ENCODE measurements around the gene TPM1. TPM values are rescaled to one million over a fixed set of nuclear protein-coding genes. Genes with fewer than 3 reads are reported as not detected.

The TPM1 gene
- total RNA-seq, 1 donor from 2014 or later, result 4,149 TPM

- H3K27ac ChIP-seq (ENCODE audit: low read depth, low read length), result no peak overlapping the region
- no peaks in the 10 kb centered on the region for H3K27me3 ChIP-seq (ENCODE audit: control insufficient read depth in 3 of 3, insufficient read depth in 3 of 3, low read length in 3 of 3)
- H3K4me3 ChIP-seq (ENCODE audit: low read length in 3 of 3), result no peak overlapping the region
- no peaks in the 10 kb centered on the region for H3K36me3 ChIP-seq (ENCODE audit: control insufficient read depth in 3 of 3, insufficient read depth in 3 of 3, low read length in 3 of 3)
- peaks cover 0 to 2% (median 0%) of the 10 kb centered on the region in 3 donors for H3K4me1 ChIP-seq (ENCODE audit: control insufficient read depth in 3 of 3, insufficient read depth in 3 of 3, low read length in 3 of 3)
- no peak overlapping the region for H3K9ac ChIP-seq (ENCODE audit: low read depth in 1 of 3, low read length in 3 of 3)
- H3K9me3 ChIP-seq (ENCODE audit: control insufficient read depth in 3 of 3, low read length in 3 of 3), result no peaks in the 10 kb centered on the region
These were observed 41.8 kb upstream of the TPM1 start for GRCh38 chr15:63000706-63001105.

- H3K4me3 ChIP-seq (ENCODE audit: low read length in 3 of 3), result no peak overlapping the region
- no peaks in the 10 kb centered on the region for H3K27me3 ChIP-seq (ENCODE audit: control insufficient read depth in 3 of 3, insufficient read depth in 3 of 3, low read length in 3 of 3)
- H3K9me3 ChIP-seq (ENCODE audit: control insufficient read depth in 3 of 3, low read length in 3 of 3), result no peaks in the 10 kb centered on the region
- no peak overlapping the region for H3K27ac ChIP-seq (ENCODE audit: low read depth, low read length)
- H3K9ac ChIP-seq (ENCODE audit: low read depth in 1 of 3, low read length in 3 of 3), result no peak overlapping the region
- H3K36me3 ChIP-seq (ENCODE audit: control insufficient read depth in 3 of 3, insufficient read depth in 3 of 3, low read length in 3 of 3), result no peaks in the 10 kb centered on the region
- H3K4me1 ChIP-seq (ENCODE audit: control insufficient read depth in 3 of 3, insufficient read depth in 3 of 3, low read length in 3 of 3), result peaks cover 0 to 2% (median 0%) of the 10 kb centered on the region in 3 donors
These were observed 38.3 kb upstream of the TPM1 start for GRCh38 chr15:63004211-63004610.

GRCh38 chr15:63006032-63006878, 36.3 kb upstream of the TPM1 start:
- Histone ChIP-seq H3K9ac (ENCODE audit: low read depth in 1 of 3, low read length in 3 of 3) (no peak overlapping the region), H3K36me3 (ENCODE audit: control insufficient read depth in 3 of 3, insufficient read depth in 3 of 3, low read length in 3 of 3) (no peaks in the 10 kb centered on the region), H3K4me1 (ENCODE audit: control insufficient read depth in 3 of 3, insufficient read depth in 3 of 3, low read length in 3 of 3) (peaks cover 0 to 2% (median 0%) of the 10 kb centered on the region in 3 donors), H3K27me3 (ENCODE audit: control insufficient read depth in 3 of 3, insufficient read depth in 3 of 3, low read length in 3 of 3) (no peaks in the 10 kb centered on the region), H3K27ac (ENCODE audit: low read depth, low read length) (no peak overlapping the region), H3K9me3 (ENCODE audit: control insufficient read depth in 3 of 3, low read length in 3 of 3) (no peaks in the 10 kb centered on the region), H3K4me3 (ENCODE audit: low read length in 3 of 3) (no peak overlapping the region)

GRCh38 chr15:63008333-63009049, 34.1 kb upstream of the TPM1 start:
- Histone ChIP-seq H3K9me3 (ENCODE audit: control insufficient read depth in 3 of 3, low read length in 3 of 3) (no peaks in the 10 kb centered on the region), H3K36me3 (ENCODE audit: control insufficient read depth in 3 of 3, insufficient read depth in 3 of 3, low read length in 3 of 3) (no peaks in the 10 kb centered on the region), H3K27me3 (ENCODE audit: control insufficient read depth in 3 of 3, insufficient read depth in 3 of 3, low read length in 3 of 3) (no peaks in the 10 kb centered on the region), H3K9ac (ENCODE audit: low read depth in 1 of 3, low read length in 3 of 3) (no peak overlapping the region), H3K27ac (ENCODE audit: low read depth, low read length) (no peak overlapping the region), H3K4me3 (ENCODE audit: low read length in 3 of 3) (no peak overlapping the region), H3K4me1 (ENCODE audit: control insufficient read depth in 3 of 3, insufficient read depth in 3 of 3, low read length in 3 of 3) (peaks cover 0 to 3% (median 2%) of the 10 kb centered on the region in 3 donors)

- Histone ChIP-seq H3K4me3 (ENCODE audit: low read length in 3 of 3) (no peak overlapping the region), H3K4me1 (ENCODE audit: control insufficient read depth in 3 of 3, insufficient read depth in 3 of 3, low read length in 3 of 3) (peaks cover 5 to 11% (median 9%) of the 10 kb centered on the region in 3 donors), H3K27ac (ENCODE audit: low read depth, low read length) (no peak overlapping the region), H3K9ac (ENCODE audit: low read depth in 1 of 3, low read length in 3 of 3) (no peak overlapping the region), H3K27me3 (ENCODE audit: control insufficient read depth in 3 of 3, insufficient read depth in 3 of 3, low read length in 3 of 3) (no peaks in the 10 kb centered on the region), H3K36me3 (ENCODE audit: control insufficient read depth in 3 of 3, insufficient read depth in 3 of 3, low read length in 3 of 3) (no peaks in the 10 kb centered on the region), H3K9me3 (ENCODE audit: control insufficient read depth in 3 of 3, low read length in 3 of 3) (no peaks in the 10 kb centered on the region)
These were observed 32.2 kb upstream of the TPM1 start for GRCh38 chr15:63010386-63010785.

- H3K9me3 ChIP-seq (ENCODE audit: control insufficient read depth in 3 of 3, low read length in 3 of 3), result no peaks in the 10 kb centered on the region
These were observed 31.4 kb upstream of the TPM1 start for GRCh38 chr15:63010920-63011693.

GRCh38 chr15:63012444-63012843, 30.1 kb upstream of the TPM1 start:
- Histone ChIP-seq H3K4me1 (ENCODE audit: control insufficient read depth in 3 of 3, insufficient read depth in 3 of 3, low read length in 3 of 3) (peaks cover 9 to 16% (median 11%) of the 10 kb centered on the region in 3 donors), H3K9me3 (ENCODE audit: control insufficient read depth in 3 of 3, low read length in 3 of 3) (no peaks in the 10 kb centered on the region), H3K9ac (ENCODE audit: low read depth in 1 of 3, low read length in 3 of 3) (no peak overlapping the region), H3K27me3 (ENCODE audit: control insufficient read depth in 3 of 3, insufficient read depth in 3 of 3, low read length in 3 of 3) (no peaks in the 10 kb centered on the region), H3K4me3 (ENCODE audit: low read length in 3 of 3) (no peak overlapping the region), H3K27ac (ENCODE audit: low read depth, low read length) (no peak overlapping the region), H3K36me3 (ENCODE audit: control insufficient read depth in 3 of 3, insufficient read depth in 3 of 3, low read length in 3 of 3) (no peaks in the 10 kb centered on the region)

More at GRCh38 chr15:63010920-63011693, 31.4 kb upstream of the TPM1 start:
- Histone ChIP-seq H3K4me3 (ENCODE audit: low read length in 3 of 3) (no peak overlapping the region), H3K27ac (ENCODE audit: low read depth, low read length) (no peak overlapping the region), H3K9ac (ENCODE audit: low read depth in 1 of 3, low read length in 3 of 3) (no peak overlapping the region), H3K36me3 (ENCODE audit: control insufficient read depth in 3 of 3, insufficient read depth in 3 of 3, low read length in 3 of 3) (no peaks in the 10 kb centered on the region), H3K4me1 (ENCODE audit: control insufficient read depth in 3 of 3, insufficient read depth in 3 of 3, low read length in 3 of 3) (peaks cover 9 to 15% (median 11%) of the 10 kb centered on the region in 3 donors), H3K27me3 (ENCODE audit: control insufficient read depth in 3 of 3, insufficient read depth in 3 of 3, low read length in 3 of 3) (no peaks in the 10 kb centered on the region)

GRCh38 chr15:63013052-63013808, 29.3 kb upstream of the TPM1 start:
- H3K4me3 ChIP-seq (ENCODE audit: low read length in 3 of 3), result no peak overlapping the region
- no peak overlapping the region for H3K9ac ChIP-seq (ENCODE audit: low read depth in 1 of 3, low read length in 3 of 3)
- peaks cover 9 to 16% (median 11%) of the 10 kb centered on the region in 3 donors for H3K4me1 ChIP-seq (ENCODE audit: control insufficient read depth in 3 of 3, insufficient read depth in 3 of 3, low read length in 3 of 3)
- H3K9me3 ChIP-seq (ENCODE audit: control insufficient read depth in 3 of 3, low read length in 3 of 3), result no peaks in the 10 kb centered on the region
- H3K27ac ChIP-seq (ENCODE audit: low read depth, low read length), result no peak overlapping the region
- H3K27me3 ChIP-seq (ENCODE audit: control insufficient read depth in 3 of 3, insufficient read depth in 3 of 3, low read length in 3 of 3), result no peaks in the 10 kb centered on the region
- no peaks in the 10 kb centered on the region for H3K36me3 ChIP-seq (ENCODE audit: control insufficient read depth in 3 of 3, insufficient read depth in 3 of 3, low read length in 3 of 3)

GRCh38 chr15:63014578-63014977, 28.0 kb upstream of the TPM1 start:
- Histone ChIP-seq H3K27me3 (ENCODE audit: control insufficient read depth in 3 of 3, insufficient read depth in 3 of 3, low read length in 3 of 3) (no peaks in the 10 kb centered on the region), H3K4me3 (ENCODE audit: low read length in 3 of 3) (no peak overlapping the region), H3K9me3 (ENCODE audit: control insufficient read depth in 3 of 3, low read length in 3 of 3) (no peaks in the 10 kb centered on the region), H3K9ac (ENCODE audit: low read depth in 1 of 3, low read length in 3 of 3) (no peak overlapping the region), H3K36me3 (ENCODE audit: control insufficient read depth in 3 of 3, insufficient read depth in 3 of 3, low read length in 3 of 3) (no peaks in the 10 kb centered on the region), H3K4me1 (ENCODE audit: control insufficient read depth in 3 of 3, insufficient read depth in 3 of 3, low read length in 3 of 3) (peaks cover 14 to 25% (median 16%) of the 10 kb centered on the region in 3 donors), H3K27ac (ENCODE audit: low read depth, low read length) (no peak overlapping the region)

Data from skeletal muscle tissue (tissue), 4 donors.